HG02973 (cell line): ENCODE results near the gene ENHO.
"Not testable (repeated sequence)": the region's sequence is repeated elsewhere in the genome, so short reads cannot be mapped to it uniquely, and the experiment has no call there.

Source experiments
- ATAC-seq: cut with Tn5 transposase; IDR thresholded peaks from one replicate; pipeline ENCODE4 v1.9.1; 2021; ENCODE audit warnings: moderate library complexity; ENCODE audit not compliant: unreplicated experiment

ENHO gene

DNA sequence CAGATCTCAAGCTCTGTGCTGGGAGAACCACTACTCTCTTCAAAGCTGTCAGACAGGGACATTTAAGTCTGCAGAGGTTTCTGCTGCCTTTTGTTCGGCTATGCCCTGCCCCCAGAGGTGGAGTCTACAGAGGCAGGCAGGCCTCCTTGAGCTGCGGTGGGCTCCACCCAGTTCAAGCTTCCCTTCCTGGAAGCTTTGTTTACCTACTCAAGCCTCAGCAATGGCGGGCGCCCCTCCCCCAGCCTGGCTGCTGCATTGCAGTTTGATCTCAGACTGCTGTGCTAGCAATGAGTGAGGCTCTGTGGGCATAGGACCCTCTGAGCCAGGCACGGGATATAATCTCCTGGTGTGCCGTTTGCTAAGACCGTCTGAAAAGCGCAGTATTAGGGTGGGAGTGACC, 9.3 kb upstream of the ENHO start:
- not testable (repeated sequence) for ATAC-seq

- no peak for ATAC-seq
These were observed 3.2 kb upstream of the ENHO start for GRCh38 chr9:34526026-34526425.

DNA sequence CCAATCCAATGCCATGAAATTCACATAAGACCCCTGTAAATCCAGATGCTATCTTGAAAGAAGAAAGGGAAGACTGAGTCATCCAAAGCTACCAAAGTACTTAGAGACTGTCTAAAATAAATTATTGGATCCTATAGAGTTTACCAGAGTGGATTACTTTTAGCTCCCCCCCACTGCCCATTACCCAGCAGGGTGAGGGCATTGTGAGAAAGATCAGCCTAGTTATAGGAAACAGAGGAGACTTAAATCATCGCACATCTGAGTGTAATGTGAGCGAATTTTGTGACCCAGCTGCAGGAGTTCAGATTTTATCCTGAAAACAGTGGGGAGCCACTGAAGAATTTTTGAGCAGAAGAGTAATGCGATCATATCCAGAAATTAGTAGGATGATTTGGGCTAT, 1.6 kb upstream of the ENHO start:
- no peak for ATAC-seq

- no peak for ATAC-seq
These were observed 501 bp downstream of the ENHO start for GRCh38 chr9:34522091-34522887.

GRCh38 chr9:34521406-34522045, 1.3 kb downstream of the ENHO start:
- ATAC-seq = no peak

DNA sequence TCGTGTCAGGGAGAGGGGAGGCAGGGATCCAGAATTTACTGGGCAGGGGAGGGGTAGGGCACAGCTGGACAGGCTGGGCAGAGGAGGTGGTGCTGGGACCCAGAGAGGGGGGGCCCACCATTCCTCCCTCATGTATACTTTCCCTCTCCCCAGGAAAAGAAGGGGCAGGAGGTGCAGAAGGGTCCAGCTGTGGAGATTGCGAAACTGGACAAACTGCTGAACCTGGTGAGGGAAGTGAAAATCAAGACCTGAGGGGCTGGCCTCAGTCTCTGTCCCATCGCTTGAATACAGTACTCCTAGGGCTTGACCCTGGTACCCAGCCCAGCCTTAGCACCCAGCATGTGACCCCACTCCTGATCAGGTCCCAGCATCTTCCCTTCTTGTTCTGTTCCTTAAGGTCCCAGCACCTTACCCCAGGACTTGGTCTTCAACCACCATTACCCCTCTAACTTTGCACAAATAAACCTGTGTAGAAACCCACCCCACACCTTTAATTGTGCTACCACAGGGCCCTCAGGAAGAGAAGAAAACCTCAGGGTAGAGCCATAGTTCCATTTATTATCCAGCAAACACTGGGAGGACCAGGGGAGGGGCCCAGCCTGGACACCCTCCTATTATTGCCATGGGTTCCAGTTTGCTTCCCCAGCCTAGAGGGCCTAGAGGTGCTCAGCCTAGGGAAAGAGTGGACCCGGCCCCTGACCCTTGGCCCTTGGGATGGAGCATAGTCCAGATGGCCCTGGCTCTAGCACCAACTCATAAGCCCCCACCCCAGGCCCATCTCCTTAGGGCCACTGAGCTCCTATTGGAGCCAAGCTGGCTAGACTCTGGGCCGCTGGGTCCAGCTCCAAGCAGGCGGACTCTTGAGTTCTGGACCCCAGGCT, 2.0 kb downstream of the ENHO start:
- no peak for ATAC-seq

GRCh38 chr9:34520096-34520495, 2.7 kb downstream of the ENHO start:
- no peak for ATAC-seq

DNA sequence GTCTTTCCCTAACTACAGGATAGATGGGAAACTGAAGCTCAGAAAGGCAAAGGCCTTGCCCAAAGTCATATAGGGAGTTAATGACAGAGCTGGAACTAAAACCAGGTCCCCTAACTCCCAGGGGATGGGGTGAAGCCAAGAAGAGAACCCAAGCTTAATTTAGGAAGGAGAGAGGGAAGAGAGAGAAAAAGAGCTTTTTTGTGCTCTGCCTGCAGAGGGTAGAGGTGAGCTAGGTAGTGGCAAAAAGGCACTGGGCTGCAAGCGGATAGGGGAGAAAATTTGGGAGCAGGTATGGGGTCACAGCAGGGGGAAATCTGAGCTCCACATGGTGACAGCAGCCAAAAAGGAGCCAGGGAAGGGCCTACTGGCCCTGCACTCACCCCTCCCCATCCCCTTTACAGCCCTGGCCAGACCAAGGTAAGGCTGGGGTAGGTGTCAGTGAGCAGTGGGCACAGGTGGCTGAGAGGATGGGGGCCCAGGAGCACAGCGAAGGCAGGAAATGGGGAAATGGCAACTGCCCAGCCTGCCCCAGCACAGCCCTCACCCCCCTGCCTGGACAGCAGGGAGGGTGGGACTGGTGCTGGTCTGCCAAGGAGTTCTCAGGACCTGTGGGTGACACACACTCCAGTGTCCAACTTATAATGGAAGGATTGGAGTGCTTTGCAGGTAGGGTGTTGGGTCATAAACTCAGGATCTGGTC, 3.3 kb downstream of the ENHO start:
- no peak for ATAC-seq

- no peak for ATAC-seq
These were observed 3.9 kb downstream of the ENHO start for GRCh38 chr9:34518896-34519295.

DNA sequence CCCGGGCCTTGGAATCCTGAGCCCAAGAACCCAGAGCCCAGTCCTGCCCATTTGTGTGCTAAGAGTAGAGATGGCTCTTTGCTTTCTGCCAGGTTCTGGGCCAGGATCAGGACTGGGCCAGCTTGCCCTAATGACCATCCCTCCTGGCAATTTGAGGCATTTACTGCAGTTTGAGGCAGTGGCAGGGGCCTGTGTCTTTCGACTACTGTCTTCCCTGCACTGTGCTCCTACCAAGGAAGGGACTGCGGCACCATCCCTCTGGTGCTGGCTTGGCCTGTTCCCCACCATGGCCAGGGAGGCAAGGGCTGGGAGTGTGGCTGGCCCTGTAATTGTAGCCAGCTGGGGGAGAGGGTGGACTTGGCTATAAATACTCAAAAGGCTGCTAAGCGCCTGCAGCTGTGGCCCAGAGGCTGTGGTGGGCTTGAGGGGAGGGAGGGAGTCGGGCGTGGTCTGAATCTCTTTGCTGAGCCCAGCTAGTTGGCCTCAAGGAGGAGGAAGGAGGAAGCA, 4.6 kb downstream of the ENHO start:
- no peak for ATAC-seq

DNA sequence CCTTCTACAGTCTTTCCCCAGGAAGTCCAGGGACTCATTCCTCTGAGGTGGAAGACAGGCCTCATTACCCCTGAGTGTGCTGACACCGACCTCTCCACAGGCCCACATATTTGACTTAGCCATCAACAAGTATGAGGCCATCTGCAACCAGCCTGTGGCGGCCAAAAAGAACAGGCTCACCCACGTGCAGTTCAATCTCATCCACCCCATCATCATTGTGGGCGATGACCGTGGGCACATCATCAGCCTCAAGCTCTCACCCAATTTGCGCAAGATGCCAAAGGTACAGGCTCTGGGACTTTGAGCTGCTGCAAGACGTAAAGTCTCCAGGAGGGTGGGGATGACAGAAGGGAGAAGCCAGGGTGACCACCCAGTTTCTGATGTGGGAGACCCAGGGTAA, 5.6 kb downstream of the ENHO start:
- no peak for ATAC-seq

GRCh38 chr9:34515959-34516358, 6.8 kb downstream of the ENHO start:
- no peak for ATAC-seq

DNA sequence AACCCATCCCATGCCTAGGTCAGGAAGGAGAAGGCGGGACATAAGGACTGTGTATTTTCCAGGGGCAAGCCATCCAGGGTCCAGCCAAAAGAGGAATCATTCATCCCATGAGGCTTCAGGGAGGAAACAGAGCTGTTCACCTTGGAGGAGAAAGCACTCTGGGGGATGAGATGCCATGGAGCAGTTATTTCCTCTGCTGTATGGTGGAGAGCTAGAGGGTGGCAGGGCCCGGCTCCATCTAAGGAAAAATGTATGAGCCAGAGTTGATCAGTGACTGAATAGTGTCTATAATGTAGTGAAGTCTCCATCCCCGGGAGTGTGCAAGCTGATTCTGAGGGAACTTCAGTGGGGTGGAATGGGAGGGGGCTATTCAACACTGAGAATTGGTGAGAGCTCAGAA, 8.0 kb downstream of the ENHO start:
- ATAC-seq = no peak

- no peak for ATAC-seq
These were observed 8.4 kb downstream of the ENHO start for GRCh38 chr9:34514401-34514800.

GRCh38 chr9:34513567-34514214, 9.1 kb downstream of the ENHO start:
- no peak for ATAC-seq

DNA sequence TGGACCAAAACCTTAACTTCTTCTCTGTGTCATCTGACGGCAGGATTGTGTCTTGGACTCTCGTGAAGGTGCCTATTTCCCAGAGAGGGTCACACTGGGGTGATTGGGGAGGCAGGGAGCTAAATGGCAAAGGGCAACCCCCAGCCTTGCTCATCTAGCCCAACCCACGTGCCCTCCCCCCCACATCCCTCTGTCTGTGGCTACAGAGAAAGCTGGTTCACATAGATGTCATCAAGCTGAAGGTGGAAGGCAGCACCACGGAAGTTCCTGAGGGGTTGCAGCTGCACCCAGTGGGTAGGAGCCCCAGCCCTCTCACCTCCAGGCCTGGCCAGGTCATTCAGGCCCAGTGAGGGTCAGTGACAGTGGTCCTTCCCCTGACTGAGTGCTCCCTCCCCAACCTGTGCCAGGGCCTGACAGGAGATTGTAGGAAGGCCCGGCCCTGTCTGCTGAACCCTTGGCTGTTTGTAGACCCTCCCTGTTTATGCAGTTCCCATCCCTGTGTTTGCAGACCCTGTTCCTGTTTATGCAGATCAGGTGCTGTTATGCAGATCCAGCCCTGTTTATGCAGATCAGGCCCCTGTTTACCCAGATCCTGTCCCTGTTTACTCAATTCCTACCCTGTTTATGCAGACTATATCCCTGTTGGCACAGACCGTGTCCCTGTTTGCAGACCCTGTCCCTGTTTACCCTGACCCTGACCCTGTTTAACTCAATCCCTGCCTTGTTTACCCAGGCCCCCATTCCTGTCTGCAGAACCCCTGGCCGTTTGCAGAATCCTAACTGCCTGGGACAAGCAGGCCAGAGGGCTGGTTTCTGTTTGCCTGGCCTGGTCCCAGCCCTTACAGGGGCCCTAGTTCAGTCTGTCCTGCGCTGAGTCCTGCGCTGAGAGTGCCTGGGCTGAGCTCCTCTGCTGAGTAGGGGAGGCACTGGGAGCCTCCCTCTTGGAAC, 10.4 kb downstream of the ENHO start:
- ATAC-seq = no peak

- no peak for ATAC-seq
These were observed 12.0 kb downstream of the ENHO start for GRCh38 chr9:34510497-34511468.

GRCh38 chr9:34508951-34509350, 13.8 kb downstream of the ENHO start:
- no peak for ATAC-seq
